Tibial artery (tissue), 4 donors: ENCODE results near the gene RAPGEF3.

Source experiments
- DNase-seq, 2 donors: peaks; one replicate each; pipeline ENCODE4 v3.0.0-alpha.2; 2019
- H3K27ac ChIP-seq, 2 donors: fragments of 200-600 bp; sonication (generic) in 1 of 2; 1 replicate in 1 of 2; 2 replicates in 1 of 2; pipeline ENCODE4 v1.5.1; 2018 to 2019; ENCODE audit warnings: mild to moderate bottlenecking in 1 of 2
- H3K27me3 ChIP-seq, 2 donors: fragments of 200-600 bp; sonication (generic) in 1 of 2; one replicate each; pipeline versions ENCODE4 v1.5.1 to v1.6.0; 2016 to 2019
- H3K36me3 ChIP-seq, 3 donors: fragments of 200-600 bp; sonication (generic) in 2 of 3; one replicate each; pipeline ENCODE4 v1.5.1; 2016 to 2019; ENCODE audit warnings: mild to moderate bottlenecking in 2 of 3
- H3K4me1 ChIP-seq, 4 donors: fragments of 200-600 bp; sonication (generic) in 2 of 4; 1 replicate in 3 of 4; 2 replicates in 1 of 4; pipeline ENCODE4 v1.5.1; 2016 to 2019
- H3K4me3 ChIP-seq, 2 donors: fragments of 200-600 bp; sonication (generic) in 1 of 2; 1 replicate in 1 of 2; 2 replicates in 1 of 2; pipeline ENCODE4 v1.5.1; 2018 to 2019; ENCODE audit warnings: mild to moderate bottlenecking in 2 of 2
- H3K9me3 ChIP-seq, 3 donors: fragments of 200-600 bp; sonication (generic) in 1 of 3; one replicate each; pipeline ENCODE4 v1.5.1; 2016 to 2019
- intact Hi-C: fragments of 100-400 bp; cut with DNase I; formaldehyde crosslinking; loops from one replicate; pipeline ENCODE4 v1.15.0; 2023; ENCODE audit warnings: low total_unique reads
- TF ChIP-seq, protein P1 (sequence below), 2 experiments: fragments of 200-600 bp in 1 of 2; fragments of 450-650 bp in 1 of 2; IDR thresholded peaks; one replicate each; pipeline ENCODE4 v1.5.1; 2017 to 2019; ENCODE audit warnings: antibody characterized with exemption in 2 of 2, mild to moderate bottlenecking in 1 of 2, moderate library complexity in 1 of 2

RAPGEF3 gene

GRCh38 chr12:47748507-47748828 lies 10.2 kb downstream of the RAPGEF3 start:
- Histone ChIP-seq H3K4me1 (peaks cover 0 to 23% (median 22%) of the 10 kb centered on the region in 4 donors), H3K27ac (no peak overlapping the region), H3K36me3 (peaks cover 0 to 59% (median 22%) of the 10 kb centered on the region in 3 donors), H3K4me3 (no peak overlapping the region), H3K27me3 (no peaks in the 10 kb centered on the region), H3K9me3 (no peaks in the 10 kb centered on the region)
- DNase-seq, result no peak
- intact Hi-C loops, result no loop called here
- TF ChIP-seq, protein P1, sequence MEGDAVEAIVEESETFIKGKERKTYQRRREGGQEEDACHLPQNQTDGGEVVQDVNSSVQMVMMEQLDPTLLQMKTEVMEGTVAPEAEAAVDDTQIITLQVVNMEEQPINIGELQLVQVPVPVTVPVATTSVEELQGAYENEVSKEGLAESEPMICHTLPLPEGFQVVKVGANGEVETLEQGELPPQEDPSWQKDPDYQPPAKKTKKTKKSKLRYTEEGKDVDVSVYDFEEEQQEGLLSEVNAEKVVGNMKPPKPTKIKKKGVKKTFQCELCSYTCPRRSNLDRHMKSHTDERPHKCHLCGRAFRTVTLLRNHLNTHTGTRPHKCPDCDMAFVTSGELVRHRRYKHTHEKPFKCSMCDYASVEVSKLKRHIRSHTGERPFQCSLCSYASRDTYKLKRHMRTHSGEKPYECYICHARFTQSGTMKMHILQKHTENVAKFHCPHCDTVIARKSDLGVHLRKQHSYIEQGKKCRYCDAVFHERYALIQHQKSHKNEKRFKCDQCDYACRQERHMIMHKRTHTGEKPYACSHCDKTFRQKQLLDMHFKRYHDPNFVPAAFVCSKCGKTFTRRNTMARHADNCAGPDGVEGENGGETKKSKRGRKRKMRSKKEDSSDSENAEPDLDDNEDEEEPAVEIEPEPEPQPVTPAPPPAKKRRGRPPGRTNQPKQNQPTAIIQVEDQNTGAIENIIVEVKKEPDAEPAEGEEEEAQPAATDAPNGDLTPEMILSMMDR (IDR thresholded peaks at IDR 0.05), result no peak

- Histone ChIP-seq H3K36me3 (peaks cover 0 to 59% (median 22%) of the 10 kb centered on the region in 3 donors), H3K27me3 (no peaks in the 10 kb centered on the region), H3K4me3 (no peak overlapping the region), H3K27ac (no peak overlapping the region), H3K4me1 (peaks cover 0 to 17% (median 16%) of the 10 kb centered on the region in 4 donors), H3K9me3 (no peaks in the 10 kb centered on the region)
- TF ChIP-seq, protein P1 (IDR thresholded peaks at IDR 0.05), result no peak
- no peak for DNase-seq
- intact Hi-C loops, result no loop called here
Observed at GRCh38 chr12:47747596-47748506, 10.8 kb downstream of the RAPGEF3 start.

- H3K4me3 ChIP-seq, result no peak overlapping the region
- no peaks in the 10 kb centered on the region for H3K27me3 ChIP-seq
- no peaks in the 10 kb centered on the region for H3K9me3 ChIP-seq
- H3K27ac ChIP-seq, result no peak overlapping the region
- DNase-seq, result no peak
- H3K36me3 ChIP-seq, result peaks cover 0 to 59% (median 22%) of the 10 kb centered on the region in 3 donors
- intact Hi-C loops, result no loop called here
- TF ChIP-seq, protein P1 (IDR thresholded peaks at IDR 0.05), result no peak
- peaks cover 0 to 10% (median 9%) of the 10 kb centered on the region in 4 donors for H3K4me1 ChIP-seq
Observed at GRCh38 chr12:47747126-47747525, 11.6 kb downstream of the RAPGEF3 start.

GRCh38 chr12:47746523-47746922 lies 12.2 kb downstream of the RAPGEF3 start:
- H3K36me3 ChIP-seq, result peaks cover 0 to 56% (median 22%) of the 10 kb centered on the region in 3 donors
- intact Hi-C loops, result no loop called here
- H3K4me1 ChIP-seq, result peaks cover 0 to 8% (median 7%) of the 10 kb centered on the region in 4 donors
- DNase-seq, result no peak
- no peak overlapping the region for H3K27ac ChIP-seq
- no peaks in the 10 kb centered on the region for H3K9me3 ChIP-seq
- no peak overlapping the region for H3K4me3 ChIP-seq
- no peaks in the 10 kb centered on the region for H3K27me3 ChIP-seq
- TF ChIP-seq, protein P1 (IDR thresholded peaks at IDR 0.05), result no peak

DNA sequence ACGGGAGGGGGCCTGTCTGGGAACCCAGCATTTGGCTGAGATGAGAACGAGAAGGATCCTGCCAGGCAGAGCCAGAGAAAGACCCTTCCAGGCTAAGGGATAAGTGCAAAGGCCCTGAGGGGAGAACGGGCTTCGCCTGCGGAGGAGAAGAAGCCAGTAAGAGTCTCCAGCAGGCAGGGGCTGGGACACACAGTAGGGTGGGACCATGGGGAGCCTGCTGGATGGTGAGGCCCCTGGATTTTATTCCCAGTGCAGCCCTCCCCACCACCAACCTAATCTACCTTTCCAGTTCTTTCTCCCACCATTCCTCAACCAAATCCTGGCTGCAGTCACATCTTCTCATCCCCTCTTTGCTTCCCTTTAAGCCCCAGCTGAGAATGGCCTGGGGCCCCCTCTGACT lies 12.6 kb downstream of the RAPGEF3 start:
- intact Hi-C loops, result no loop called here
- H3K4me3 ChIP-seq, result no peak overlapping the region
- H3K36me3 ChIP-seq, result peaks cover 0 to 51% (median 22%) of the 10 kb centered on the region in 3 donors
- H3K9me3 ChIP-seq, result no peaks in the 10 kb centered on the region
- no peak overlapping the region for H3K27ac ChIP-seq
- no peak for DNase-seq
- TF ChIP-seq, protein P1 (IDR thresholded peaks at IDR 0.05), result no peak
- no peaks in the 10 kb centered on the region for H3K27me3 ChIP-seq
- peaks cover 0 to 10% (median 8%) of the 10 kb centered on the region in 4 donors for H3K4me1 ChIP-seq
